ENCODE data around the gene DYNLT2. TPM values are rescaled to one million over a fixed set of nuclear protein-coding genes. Genes with fewer than 3 reads are reported as not detected.

Gene DYNLT2
- total and polyA plus RNA-seq, 2 of the 13 experiments (the other 11 are each of a cell fraction or from before 2014, with no cell fraction given) = 2.1 to 4.3 TPM

- TF ChIP-seq ZNF674 (CRISPR knock-in tag; IDR thresholded peaks at IDR 0.05; ENCODE audit: low read depth) (no peak), IRF9 (CRISPR knock-in tag; IDR thresholded peaks at IDR 0.05; ENCODE audit: borderline replicate concordance) (no peak), YEATS4 (CRISPR knock-in tag; IDR thresholded peaks at IDR 0.05; ENCODE audit: borderline replicate concordance) (peak; percentile 46; the same call in 1 of the 2 replicates), DNMT1 (CRISPR knock-in tag; IDR thresholded peaks at IDR 0.05) (no peak), HINFP (CRISPR knock-in tag; IDR thresholded peaks at IDR 0.05; ENCODE audit: low read depth) (peak; percentile 76; the same call in 1 of the 2 replicates), ATF2 (CRISPR knock-in tag; IDR thresholded peaks at IDR 0.05) (peak; percentile 57), GTF2F1 (IDR thresholded peaks at IDR 0.05; ENCODE audit: low read length) (no peak), ZNF501 (CRISPR knock-in tag; IDR thresholded peaks at IDR 0.05) (no peak), CBX2 (IDR thresholded peaks at IDR 0.05; ENCODE audit: low read depth, low read length) (no peak), CBX2 (CRISPR knock-in tag; IDR thresholded peaks at IDR 0.05; ENCODE audit: low read depth) (no peak), CC2D1A (CRISPR knock-in tag; IDR thresholded peaks at IDR 0.05) (no peak), ZNF615 (CRISPR knock-in tag; IDR thresholded peaks at IDR 0.05; ENCODE audit: borderline replicate concordance) (no peak), ZNF841 (CRISPR knock-in tag; IDR thresholded peaks at IDR 0.05; ENCODE audit: borderline replicate concordance) (no peak), ZNF652 (CRISPR knock-in tag; IDR thresholded peaks at IDR 0.05; ENCODE audit: borderline replicate concordance, low read depth) (no peak), HOXA3 (CRISPR knock-in tag; IDR thresholded peaks at IDR 0.05) (peak; percentile 60), EED (CRISPR knock-in tag; IDR thresholded peaks at IDR 0.05) (no peak), CEBPB (IDR thresholded peaks at IDR 0.05; ENCODE audit: borderline replicate concordance, low read depth, low read length) (no peak), ASH2L (IDR thresholded peaks at IDR 0.05; ENCODE audit: insufficient read length, low read depth, low read length) (no peak), ZNF224 (CRISPR knock-in tag; IDR thresholded peaks at IDR 0.05) (no peak), GLMP (CRISPR knock-in tag; IDR thresholded peaks at IDR 0.05; ENCODE audit: borderline replicate concordance) (no peak), CEBPZ (IDR thresholded peaks at IDR 0.05; ENCODE audit: low read length) (no peak), KLF12 (CRISPR knock-in tag; IDR thresholded peaks at IDR 0.05; ENCODE audit: borderline replicate concordance) (no peak), ZNF431 (CRISPR knock-in tag; IDR thresholded peaks at IDR 0.05; ENCODE audit: borderline replicate concordance, low read depth) (no peak)
Observed at GRCh38 chr6:169799474-169799926, 48.1 kb upstream of the DYNLT2 start (continued).

All from HepG2 (cell line).